ENCODE results near the gene ADCY1.

DNA sequence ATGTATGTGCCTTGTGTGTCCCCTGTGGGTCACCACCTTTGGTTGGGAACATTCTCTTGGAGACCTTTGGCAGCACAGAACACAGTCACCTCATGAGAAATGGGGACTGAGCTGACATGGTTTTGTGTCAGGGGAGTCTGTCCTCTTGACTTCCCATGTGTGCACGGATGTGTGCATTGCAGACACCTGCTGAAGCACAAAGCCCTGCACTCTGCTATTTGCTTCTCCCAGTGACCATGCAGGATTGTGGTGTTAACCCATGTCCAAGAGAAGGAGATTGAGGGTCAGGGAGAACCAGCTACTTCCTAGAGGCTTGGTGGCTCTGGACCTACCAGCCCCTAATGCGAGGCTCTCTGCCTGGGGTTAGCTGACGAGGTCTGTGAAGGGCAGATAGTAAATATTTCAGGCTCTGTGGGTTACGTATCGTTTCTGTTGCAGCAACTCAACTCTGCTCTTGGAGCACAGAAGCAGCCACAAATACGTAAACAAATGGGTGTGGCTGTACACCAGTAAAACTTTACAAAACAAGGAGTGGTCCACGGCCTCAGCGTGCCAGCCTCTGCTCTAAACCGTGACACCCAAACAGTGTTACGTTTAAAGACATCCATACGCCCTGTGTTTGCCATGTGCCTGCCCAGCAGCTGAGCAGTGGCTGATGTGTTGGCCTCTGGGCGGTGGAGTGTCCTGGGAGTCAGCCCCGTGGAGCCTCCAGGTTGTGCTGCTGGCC, 51.7 kb downstream of the ADCY1 start:
- no peak for TF ChIP-seq CTCF (IDR thresholded peaks at IDR 0.05; ENCODE audit: extremely low read depth in 1 of 2, insufficient read depth in 1 of 2, low read depth in 1 of 2, low read length in 2 of 2)
- no peak for TF ChIP-seq POLR2A (IDR thresholded peaks at IDR 0.05; ENCODE audit: low read depth, low read length)
- no peak for TF ChIP-seq POLR2AphosphoS5 (IDR thresholded peaks at IDR 0.05; ENCODE audit: insufficient read depth, low read depth, low read length)

Data from endothelial cell of umbilical vein (primary cell).